ENCODE measurements around the gene ADGRA3. TPM values are rescaled to one million over a fixed set of nuclear protein-coding genes. Genes with fewer than 3 reads are reported as not detected.

The ADGRA3 gene, protein sequence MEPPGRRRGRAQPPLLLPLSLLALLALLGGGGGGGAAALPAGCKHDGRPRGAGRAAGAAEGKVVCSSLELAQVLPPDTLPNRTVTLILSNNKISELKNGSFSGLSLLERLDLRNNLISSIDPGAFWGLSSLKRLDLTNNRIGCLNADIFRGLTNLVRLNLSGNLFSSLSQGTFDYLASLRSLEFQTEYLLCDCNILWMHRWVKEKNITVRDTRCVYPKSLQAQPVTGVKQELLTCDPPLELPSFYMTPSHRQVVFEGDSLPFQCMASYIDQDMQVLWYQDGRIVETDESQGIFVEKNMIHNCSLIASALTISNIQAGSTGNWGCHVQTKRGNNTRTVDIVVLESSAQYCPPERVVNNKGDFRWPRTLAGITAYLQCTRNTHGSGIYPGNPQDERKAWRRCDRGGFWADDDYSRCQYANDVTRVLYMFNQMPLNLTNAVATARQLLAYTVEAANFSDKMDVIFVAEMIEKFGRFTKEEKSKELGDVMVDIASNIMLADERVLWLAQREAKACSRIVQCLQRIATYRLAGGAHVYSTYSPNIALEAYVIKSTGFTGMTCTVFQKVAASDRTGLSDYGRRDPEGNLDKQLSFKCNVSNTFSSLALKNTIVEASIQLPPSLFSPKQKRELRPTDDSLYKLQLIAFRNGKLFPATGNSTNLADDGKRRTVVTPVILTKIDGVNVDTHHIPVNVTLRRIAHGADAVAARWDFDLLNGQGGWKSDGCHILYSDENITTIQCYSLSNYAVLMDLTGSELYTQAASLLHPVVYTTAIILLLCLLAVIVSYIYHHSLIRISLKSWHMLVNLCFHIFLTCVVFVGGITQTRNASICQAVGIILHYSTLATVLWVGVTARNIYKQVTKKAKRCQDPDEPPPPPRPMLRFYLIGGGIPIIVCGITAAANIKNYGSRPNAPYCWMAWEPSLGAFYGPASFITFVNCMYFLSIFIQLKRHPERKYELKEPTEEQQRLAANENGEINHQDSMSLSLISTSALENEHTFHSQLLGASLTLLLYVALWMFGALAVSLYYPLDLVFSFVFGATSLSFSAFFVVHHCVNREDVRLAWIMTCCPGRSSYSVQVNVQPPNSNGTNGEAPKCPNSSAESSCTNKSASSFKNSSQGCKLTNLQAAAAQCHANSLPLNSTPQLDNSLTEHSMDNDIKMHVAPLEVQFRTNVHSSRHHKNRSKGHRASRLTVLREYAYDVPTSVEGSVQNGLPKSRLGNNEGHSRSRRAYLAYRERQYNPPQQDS (N-terminal part only)
- total RNA-seq: 18.7 and 28.4 TPM in 2 replicates

GRCh38 chr4:22515888-22516541 lies at the start of gene ADGRA3:
Gene ADGRA3, minus strand, starts transcription at chr4:22516066. Its CDS starts 282 bp downstream, at chr4:22515784.

Other genes with a start within 250 kb of the ADGRA3 start
- gene GBA3, start 176.9 kb upstream of the ADGRA3 start, total RNA-seq: not detected in 2 replicates

All from bronchial smooth muscle cell (primary cell).